ENCODE data around the gene PPFIA1.
A peak's percentile ranks its signal among the peaks of the same experiment; 100 is the strongest.

The PPFIA1 gene

DNA sequence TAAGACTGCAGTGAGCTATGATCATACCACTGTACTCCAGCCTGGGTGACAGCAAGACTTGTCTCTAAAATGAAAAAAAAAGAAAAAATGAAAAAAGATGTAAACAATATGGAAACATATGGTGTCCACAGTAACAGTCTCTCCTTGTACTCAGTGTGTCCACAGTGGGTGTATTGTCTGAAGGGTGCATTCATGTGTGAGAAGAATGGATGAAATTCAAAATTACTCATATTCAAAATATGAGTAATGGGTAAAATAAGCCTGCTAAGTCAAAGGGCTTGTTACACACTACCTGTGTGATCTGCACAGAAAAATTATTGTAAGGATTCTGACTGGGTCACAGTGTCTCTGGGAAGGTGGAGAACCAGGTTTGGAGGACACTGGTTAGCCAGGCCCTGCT is 26.9 kb downstream of the PPFIA1 start:
- DNase-seq (ENCODE audit: low spot score) = no peak

GRCh38 chr11:70298243-70298915 is 27.9 kb downstream of the PPFIA1 start:
- DNase-seq (ENCODE audit: low spot score) = peak; percentile 45

DNA sequence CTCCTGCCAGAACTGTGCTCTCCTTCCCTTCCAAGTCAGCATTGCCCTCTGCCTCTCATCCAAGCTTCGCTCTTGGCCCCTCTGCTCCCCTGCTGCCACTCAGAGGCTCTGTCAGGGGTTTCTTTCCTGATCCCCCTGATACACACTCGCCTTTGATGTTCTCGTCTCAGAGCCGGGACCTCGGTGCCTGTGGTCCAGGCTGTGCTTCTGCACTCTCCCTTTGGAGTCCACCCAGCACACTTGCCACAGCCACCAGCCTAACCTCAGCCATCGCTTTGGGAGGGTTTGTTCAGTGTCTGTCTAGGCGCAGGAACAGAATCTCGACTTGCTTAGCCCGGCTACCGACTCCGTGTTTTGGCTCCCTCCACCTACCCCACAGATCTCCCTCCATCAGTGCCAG is 29.1 kb downstream of the PPFIA1 start:
- DNase-seq (ENCODE audit: low spot score) = no peak

DNA sequence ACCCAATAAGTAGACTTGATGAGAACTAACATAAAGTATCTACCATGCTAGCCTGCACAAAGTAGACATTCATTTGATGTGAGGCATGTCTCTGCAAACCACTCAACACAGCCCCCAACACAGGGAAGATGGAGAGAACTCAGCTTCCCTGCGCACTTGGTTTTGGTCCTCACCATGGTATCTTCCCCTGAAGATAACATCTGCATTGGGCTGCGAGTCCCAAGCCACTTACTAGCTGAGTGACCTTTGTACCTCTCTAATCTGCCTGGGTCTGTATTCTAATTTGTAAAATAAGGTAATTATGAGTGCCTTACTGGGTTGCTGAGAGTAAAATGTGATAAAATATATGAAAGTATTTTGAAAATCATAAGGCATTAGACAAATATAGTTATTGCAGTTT is 30.7 kb downstream of the PPFIA1 start:
- no peak for DNase-seq (ENCODE audit: low spot score)

DNA sequence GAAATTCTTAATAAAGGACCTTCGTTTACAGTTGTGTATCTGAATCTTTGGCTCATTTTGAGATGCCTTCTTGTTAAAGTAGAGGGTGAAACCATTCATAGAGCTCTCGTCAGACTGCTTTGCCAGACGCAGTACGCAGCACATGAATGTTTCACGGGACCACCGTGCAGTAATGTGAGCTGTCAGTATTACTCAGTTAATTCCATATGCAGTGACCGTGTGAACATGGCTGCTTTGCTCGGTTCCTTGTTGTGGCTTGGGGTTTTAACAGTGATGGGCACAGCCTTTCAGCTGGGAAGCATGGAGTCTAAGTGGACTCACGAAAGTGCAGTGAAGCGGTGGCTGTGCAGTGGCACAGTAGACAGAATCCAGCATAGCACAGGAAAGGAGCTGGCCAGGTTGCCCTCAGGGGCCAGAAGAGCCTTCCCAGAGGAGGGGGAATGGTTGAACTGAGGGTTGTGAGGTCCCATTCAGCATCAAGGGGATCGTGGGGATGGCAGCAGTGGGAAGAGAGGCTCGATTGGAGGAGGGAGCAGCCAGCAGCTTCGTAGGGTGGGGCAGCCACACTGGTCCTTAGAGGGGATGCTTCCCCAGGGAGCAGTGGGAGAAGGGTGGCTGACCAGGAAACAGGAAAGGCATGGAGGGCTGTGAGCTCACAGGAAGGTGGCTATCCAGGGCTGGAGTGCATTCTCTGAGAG is 31.4 kb downstream of the PPFIA1 start:
- DNase-seq (ENCODE audit: low spot score) = no peak

DNA sequence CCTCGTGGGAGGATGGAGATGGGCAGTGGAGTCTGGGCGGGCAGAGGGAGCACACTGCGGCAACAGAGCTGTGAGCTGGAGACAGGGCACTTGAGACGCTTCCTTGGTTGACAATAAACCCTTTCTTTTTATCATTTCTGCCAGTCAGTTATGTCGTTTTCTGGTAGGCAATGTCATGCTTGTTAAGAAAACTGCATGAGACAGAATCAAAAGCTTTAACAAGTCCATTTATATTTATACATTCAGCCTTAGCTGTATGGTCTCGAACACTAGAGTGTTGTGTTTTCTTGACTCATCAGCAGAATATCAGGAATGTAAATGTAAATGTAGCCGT is 31.9 kb downstream of the PPFIA1 start:
- DNase-seq (ENCODE audit: low spot score) = no peak

DNA sequence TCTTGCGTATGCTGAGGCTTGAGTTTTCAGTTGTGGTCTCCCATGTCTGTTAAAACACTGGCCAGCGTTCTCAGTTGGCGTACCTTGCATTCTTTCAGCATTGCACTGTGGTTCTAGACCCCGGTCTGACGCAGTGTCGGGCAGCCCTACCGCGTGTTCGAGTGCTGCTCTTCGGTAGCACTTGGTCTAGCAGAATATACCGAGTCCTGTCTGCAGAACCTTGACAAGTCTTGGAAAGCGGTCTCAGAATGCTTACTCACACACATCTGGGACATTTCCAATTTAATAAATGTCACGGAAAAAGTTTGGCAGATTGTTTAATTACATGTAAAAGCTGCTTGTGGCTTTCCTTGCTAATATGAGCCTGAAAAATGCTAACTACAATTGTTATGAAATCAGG is 32.6 kb downstream of the PPFIA1 start:
- no peak for DNase-seq (ENCODE audit: low spot score)

DNA sequence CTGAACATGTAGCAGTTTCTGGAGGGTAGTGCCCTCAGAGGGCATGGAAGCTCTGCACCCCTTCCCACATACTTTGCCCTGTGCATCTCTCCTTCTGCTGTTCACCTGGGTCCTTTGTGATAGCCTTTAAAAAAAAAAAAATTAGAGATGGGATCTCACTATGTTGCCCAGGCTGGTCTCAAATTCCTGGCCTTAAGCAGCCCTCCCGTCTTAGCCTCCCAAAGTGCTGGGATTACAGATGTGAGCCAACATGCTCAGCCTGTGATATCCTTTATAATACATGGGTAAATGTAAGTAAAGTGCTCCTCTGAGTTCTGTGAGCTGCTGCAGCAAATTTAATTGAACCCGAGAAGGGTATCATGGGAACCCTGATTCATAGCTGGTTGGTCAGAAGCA is 33.7 kb downstream of the PPFIA1 start:
- DNase-seq (ENCODE audit: low spot score) = no peak

DNA sequence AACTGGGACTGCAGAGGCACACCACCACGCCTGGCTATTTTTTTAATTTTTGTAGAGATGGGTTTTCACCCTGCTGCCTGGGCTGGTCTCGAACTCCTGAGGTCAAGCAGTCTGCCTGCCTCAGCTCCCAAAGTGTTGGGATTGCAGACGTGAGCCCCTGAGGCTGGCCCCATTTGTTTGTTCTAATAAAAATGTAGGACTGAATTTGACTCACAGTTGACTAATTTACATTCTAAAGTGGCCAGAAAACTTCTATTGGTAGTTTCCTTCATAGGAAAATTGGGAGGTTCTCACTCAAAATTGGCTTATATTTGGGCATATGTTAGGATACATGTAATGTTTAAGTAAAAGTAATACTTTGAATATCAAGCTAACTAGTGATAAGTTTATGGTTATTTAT is 35.0 kb downstream of the PPFIA1 start:
- no peak for DNase-seq (ENCODE audit: low spot score)

- no peak for DNase-seq (ENCODE audit: low spot score)
Measured at GRCh38 chr11:70306586-70307033, 36.1 kb downstream of the PPFIA1 start.

GRCh38 chr11:70307176-70307575 is 36.7 kb downstream of the PPFIA1 start:
- DNase-seq (ENCODE audit: low spot score) = no peak

GRCh38 chr11:70311616-70312015 is 41.1 kb downstream of the PPFIA1 start:
- DNase-seq (ENCODE audit: low spot score) = no peak

GRCh38 chr11:70312401-70313357 is 42.2 kb downstream of the PPFIA1 start:
- DNase-seq (ENCODE audit: low spot score) = no peak

DNA sequence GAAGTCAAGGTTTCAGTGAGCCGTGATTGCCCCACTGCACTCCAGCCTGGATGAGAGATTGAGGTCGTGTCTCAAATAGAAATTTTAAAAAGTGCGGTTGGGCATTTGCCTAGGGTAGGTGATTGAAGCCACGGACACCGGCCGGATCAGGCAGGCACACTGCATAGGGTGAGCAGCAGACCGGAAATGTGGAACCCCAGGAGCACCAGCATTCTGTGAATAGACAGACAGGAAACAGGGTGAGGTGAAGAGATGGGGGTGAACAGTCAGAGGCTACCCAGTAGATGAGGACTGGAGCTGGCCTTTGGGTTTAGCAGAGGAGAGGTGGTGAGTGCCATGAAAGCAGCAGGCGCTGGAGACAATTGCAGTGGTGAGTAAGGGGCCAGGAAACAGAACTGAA is 43.5 kb downstream of the PPFIA1 start:
- DNase-seq (ENCODE audit: low spot score) = no peak

DNA sequence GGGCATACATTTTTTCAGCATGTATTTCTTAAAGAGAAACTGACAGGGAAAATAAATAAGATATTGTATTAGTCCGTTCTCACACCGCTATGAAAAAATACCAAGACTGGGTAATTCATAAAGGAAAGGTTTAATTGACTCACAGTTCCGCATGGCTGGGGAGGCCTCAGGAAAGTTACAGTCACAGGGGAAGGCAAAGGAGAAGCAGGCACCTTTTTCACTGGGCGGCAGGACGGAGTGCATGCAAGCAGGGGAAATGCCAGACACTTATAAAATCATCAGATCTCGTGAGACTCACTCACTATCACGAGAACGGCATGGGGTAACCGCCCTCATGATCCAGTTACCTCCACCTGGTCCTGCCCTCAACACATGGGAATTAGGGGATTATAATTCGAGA is 44.2 kb downstream of the PPFIA1 start:
- no peak for DNase-seq (ENCODE audit: low spot score)

- DNase-seq (ENCODE audit: low spot score) = no peak
Measured at GRCh38 chr11:70315716-70316115, 45.2 kb downstream of the PPFIA1 start.

- DNase-seq (ENCODE audit: low spot score) = peak; percentile 40
Measured at GRCh38 chr11:70317581-70318305, 47.3 kb downstream of the PPFIA1 start.

- peak; percentile 36 for DNase-seq (ENCODE audit: low spot score)
Measured at GRCh38 chr11:70319396-70320076, 49.0 kb downstream of the PPFIA1 start.

DNA sequence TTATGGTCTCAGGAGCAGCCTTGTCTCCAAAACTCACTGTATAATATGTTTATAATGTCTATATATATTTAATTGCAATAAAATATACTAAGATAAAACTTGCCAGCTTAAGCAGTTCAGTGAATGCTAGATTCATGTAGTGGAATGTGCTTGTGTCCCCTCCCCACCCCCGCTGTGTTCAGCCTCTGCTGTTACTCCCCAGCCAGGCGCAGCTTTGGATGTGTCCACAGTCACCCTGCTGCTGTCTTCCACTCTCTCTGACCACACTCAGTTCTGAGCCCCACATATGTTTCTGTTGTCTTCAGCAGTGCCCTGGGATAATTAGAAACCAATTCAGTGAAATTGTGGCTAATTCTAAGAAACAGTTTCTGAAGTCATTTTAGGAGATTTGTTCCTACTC is 52.2 kb downstream of the PPFIA1 start:
- DNase-seq (ENCODE audit: low spot score) = no peak

GRCh38 chr11:70323806-70324205 is 53.3 kb downstream of the PPFIA1 start:
- DNase-seq (ENCODE audit: low spot score) = peak; percentile 37

DNA sequence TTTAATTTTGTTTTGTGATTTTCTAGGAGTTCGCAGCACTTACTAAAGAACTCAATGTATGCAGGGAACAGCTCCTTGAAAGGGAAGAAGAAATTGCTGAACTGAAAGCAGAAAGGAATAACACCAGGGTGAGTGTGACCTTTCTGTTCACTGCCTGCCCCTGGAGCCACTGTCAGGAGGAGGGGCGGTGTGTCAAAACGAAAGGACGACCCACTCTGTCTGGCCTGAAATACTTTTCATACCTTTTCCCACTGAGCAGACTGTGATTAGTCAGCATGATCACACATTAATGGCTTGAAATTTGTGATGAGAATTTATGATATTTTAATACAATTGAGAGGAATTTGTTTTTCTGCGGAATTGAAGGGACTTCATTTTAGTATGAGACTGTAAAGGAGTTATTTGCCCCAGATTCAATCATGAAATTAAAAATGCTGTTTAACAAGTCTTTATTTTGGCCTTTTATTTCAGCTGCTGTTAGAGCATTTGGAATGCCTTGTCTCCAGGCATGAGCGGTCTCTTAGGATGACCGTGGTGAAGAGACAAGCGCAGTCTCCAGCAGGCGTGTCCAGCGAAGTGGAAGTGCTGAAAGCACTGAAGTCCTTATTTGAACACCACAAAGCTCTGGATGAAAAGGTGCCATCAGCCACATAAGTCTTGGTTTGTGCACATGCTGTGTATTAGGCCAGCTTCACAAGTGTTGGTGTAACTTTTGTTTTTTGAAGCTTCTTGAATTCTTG is 54.1 kb downstream of the PPFIA1 start:
- peak; percentile 8 for DNase-seq (ENCODE audit: low spot score)
